ENCODE results near the gene RPL22.

RPL22 gene

DNA sequence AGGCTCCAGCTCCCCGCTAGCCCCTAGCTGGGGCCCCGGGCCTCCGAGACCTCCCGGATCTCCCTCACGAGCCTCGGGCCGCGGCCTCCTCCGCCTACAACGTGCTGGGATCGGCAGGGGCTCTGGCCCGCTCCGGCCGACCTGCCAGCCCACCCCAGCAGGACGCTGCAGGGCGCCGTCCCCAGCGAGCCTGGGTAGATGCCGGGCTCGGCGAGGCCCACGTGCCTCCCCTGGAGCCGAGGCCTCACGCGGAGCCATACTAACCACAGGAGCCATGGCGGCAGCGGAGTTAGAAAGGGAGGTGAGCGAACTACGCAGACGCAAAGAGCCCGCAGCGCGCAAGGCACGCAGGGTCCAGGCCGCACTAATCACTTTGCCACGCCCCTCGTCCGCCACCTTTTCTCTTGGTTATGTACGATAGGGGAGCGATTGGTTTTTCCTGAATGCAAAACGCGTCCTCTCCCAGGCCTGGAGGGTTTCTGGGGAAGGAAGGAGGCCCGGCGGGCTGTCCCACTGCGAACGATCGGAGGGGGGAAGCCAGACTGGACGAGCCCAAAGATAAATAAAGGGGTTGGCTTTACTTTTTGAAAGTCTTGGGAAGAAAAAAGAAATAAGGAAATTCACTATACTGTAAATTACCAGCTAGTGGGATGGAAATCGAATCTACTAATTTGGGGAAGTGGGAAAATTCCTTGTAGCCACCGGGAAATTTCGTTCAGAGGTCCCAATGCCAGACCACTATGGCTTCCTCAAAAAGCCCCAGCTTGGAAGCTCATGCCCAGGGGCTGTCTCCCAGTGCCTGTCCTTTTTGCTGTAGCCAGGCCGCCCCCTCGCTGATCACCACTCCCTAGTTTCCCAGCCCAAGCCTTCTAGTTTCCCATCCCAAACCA, at the start of gene RPL22:
TSS of gene RPL22 (minus strand) at position 298 of the 890 bp plus-strand sequence. CDS start at position 276, 22 bp downstream.
- CTCF ChIA-PET, result no interaction called here
- Mint-ChIP-seq H3K27me3 (peaks cover 11% of the 10 kb centered on the region), H3K4me1 (peaks cover 46% of the 10 kb centered on the region), H3K36me3 (peaks cover 25% of the 10 kb centered on the region), H3K4me3 (peak within 1 kb of the TSS; percentile 76), H3K9me3 (no peaks in the 10 kb centered on the region), H3K27ac (peak within 1 kb of the TSS; percentile 64)
- DNase-seq, result peak; percentile 99

DNA sequence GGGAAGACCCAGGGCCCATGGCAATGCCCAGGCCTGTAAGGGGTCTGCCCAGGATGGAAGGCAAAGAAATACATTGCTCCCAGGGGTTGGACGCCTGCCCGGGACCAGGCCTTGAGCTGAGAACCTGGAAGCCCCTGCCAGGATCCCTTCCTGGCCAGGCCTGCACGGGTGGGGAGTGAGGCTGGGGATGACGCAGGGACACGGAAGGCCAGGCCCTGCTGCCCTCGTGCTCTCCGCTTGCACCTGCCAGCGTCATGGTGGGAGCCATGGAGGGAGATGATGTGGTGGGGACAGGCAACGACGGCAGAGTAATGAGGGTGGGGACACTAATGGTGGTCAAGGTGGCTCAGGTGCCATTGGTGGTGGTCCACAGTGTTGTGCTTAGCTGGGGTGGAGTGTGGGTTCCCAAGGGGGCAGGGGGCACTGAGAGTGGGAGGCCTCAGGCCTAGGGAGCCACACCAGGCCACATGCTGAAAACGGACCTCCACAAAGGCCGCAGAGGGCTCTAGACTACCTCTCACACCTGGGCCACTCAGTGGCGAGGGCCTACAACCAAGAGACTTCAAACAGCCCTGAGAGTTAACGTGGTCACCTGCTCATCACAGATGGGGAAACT, 48.9 kb upstream of the RPL22 start:
- Mint-ChIP-seq H3K4me1 (peaks cover 19% of the 10 kb centered on the region), H3K36me3 (no peaks in the 10 kb centered on the region), H3K9me3 (no peaks in the 10 kb centered on the region), H3K27ac (no peak overlapping the region), H3K27me3 (peaks cover 94% of the 10 kb centered on the region), H3K4me3 (no peak overlapping the region)
- no peak for DNase-seq
- CTCF ChIA-PET, result interaction anchor here (1.3 to 3.9 kb wide), 11 partner anchors 10 to 190 kb away, joined by 4 to 37 read pairs (median 13); partner anchors contain the start of gene HES2

DNA sequence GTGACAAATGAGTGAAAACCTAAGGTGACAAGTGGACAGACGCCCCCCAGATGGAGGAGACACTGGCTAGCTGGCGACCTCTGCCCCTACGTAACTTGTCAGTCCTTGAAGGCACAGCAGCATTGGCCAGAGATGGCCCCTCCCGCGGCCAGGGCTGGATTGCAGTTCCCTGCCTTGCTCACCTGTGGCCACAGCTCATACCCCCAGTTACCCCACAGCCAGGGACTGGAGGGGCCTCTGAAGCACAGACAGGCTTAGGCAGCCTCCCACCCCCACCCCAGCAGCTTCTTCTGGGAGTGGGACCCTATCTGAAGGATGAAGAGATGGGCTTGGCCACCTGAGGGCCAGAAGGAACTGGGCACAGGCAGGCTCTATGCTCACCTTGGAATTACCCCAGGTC, 48.3 kb upstream of the RPL22 start:
- H3K4me3 Mint-ChIP-seq, result no peak overlapping the region
- H3K27me3 Mint-ChIP-seq, result peaks cover 95% of the 10 kb centered on the region
- H3K36me3 Mint-ChIP-seq, result no peaks in the 10 kb centered on the region
- CTCF ChIA-PET, result interaction anchor here (0.9 to 3.9 kb wide), 22 partner anchors 8 to 241 kb away, joined by 3 to 37 read pairs (median 6); partner anchors contain the start of gene HES2
- DNase-seq, result no peak
- no peaks in the 10 kb centered on the region for H3K9me3 Mint-ChIP-seq
- H3K27ac Mint-ChIP-seq, result no peak overlapping the region
- H3K4me1 Mint-ChIP-seq, result peaks cover 19% of the 10 kb centered on the region

DNA sequence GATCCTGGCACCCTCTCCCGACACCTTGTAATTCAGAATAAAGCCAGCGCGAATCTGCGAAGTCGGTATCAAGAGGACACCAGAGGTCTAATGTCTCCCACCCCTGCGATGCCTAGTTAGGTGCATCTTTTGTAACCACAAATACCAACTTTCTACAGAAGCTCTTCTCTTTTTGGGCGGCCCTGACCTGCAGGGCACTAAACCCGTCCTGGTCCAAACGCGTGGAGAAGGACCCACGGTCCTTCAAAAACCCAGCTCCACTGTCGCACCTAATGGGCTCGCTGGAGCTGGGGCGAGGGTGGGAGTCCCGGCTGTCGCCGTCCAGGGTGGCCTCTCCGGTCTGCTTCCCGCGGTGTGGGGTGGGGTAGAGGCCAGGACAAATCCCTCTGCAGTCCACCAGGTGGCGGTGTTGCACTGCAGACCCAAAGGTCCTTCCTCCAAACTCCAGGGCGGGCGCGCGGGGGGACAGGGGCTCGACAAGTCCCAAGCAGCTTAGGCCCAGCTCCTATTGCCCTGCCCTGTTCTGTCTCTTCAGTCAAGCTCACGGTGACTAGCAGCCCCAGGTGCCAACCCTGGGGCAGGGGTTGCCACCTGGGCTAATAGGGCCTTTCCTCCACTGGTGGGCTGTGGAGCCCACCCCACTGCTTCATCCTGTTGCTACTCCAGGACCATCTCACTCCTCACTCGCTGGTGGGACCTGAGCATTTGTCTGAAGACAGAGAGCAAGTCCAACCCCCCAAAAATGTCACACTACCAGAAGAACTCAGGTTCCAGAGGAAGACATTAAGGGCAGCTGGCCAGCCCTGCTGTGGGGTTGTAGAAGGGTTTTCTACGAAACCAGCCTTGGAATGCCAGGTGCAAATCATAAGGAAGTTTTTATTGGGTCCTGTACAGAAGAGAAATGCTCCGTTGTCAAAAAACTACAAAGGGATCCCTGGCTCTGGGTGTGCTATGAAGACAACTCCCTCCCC, 47.4 kb upstream of the RPL22 start:
- no peaks in the 10 kb centered on the region for H3K9me3 Mint-ChIP-seq
- CTCF ChIA-PET, result interaction anchor here (0.7 to 3.9 kb wide), 34 partner anchors 9 to 333 kb away, joined by 3 to 37 read pairs (median 4); partner anchors contain the start of genes ACOT7 and HES2
- H3K4me1 Mint-ChIP-seq, result peaks cover 19% of the 10 kb centered on the region
- peak; percentile 87 for DNase-seq
- H3K27me3 Mint-ChIP-seq, result peaks cover 92% of the 10 kb centered on the region
- H3K4me3 Mint-ChIP-seq, result peak overlapping the region; percentile 55
- H3K27ac Mint-ChIP-seq, result no peak overlapping the region
- no peaks in the 10 kb centered on the region for H3K36me3 Mint-ChIP-seq

DNA sequence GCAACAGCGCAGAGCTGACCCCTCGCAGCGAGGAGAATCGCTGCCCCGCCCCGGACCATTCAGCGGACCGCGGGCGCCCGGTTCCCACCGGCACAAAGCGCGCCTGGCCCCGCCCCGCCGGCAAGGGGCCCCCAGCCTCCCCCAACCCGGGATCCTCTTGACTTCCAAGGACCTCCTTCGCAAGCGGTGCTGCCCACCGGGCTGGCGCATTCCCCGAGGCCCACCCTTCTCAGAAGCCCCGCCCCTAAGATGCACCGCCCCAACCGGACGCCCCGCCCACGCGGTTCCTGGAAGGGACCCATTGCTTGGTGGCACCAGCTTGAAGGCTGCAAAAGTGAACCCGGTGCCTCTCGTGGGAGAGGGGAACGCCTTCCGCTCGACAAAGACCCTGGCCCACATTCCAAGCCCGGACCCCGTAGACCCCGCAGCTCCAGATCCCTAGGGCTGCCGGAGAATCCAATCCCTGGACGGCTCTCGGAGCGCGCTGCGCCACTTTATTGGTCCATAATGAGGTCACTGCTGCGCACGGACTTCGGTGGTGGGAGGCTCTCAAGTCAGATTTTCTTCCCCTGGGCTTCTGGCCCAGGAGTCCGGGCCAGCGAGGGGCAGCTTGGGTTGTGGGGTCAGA, 46.6 kb upstream of the RPL22 start:
- H3K27me3 Mint-ChIP-seq, result peaks cover 92% of the 10 kb centered on the region
- H3K4me3 Mint-ChIP-seq, result peak overlapping the region; percentile 55
- peaks cover 26% of the 10 kb centered on the region for H3K4me1 Mint-ChIP-seq
- H3K27ac Mint-ChIP-seq, result no peak overlapping the region
- no peaks in the 10 kb centered on the region for H3K36me3 Mint-ChIP-seq
- H3K9me3 Mint-ChIP-seq, result no peaks in the 10 kb centered on the region
- DNase-seq, result peak; percentile 76
- CTCF ChIA-PET, result interaction anchor here (0.7 to 3.9 kb wide), 22 partner anchors 9 to 334 kb away, joined by 3 to 37 read pairs (median 6); partner anchors contain the start of genes ACOT7 and HES2

DNA sequence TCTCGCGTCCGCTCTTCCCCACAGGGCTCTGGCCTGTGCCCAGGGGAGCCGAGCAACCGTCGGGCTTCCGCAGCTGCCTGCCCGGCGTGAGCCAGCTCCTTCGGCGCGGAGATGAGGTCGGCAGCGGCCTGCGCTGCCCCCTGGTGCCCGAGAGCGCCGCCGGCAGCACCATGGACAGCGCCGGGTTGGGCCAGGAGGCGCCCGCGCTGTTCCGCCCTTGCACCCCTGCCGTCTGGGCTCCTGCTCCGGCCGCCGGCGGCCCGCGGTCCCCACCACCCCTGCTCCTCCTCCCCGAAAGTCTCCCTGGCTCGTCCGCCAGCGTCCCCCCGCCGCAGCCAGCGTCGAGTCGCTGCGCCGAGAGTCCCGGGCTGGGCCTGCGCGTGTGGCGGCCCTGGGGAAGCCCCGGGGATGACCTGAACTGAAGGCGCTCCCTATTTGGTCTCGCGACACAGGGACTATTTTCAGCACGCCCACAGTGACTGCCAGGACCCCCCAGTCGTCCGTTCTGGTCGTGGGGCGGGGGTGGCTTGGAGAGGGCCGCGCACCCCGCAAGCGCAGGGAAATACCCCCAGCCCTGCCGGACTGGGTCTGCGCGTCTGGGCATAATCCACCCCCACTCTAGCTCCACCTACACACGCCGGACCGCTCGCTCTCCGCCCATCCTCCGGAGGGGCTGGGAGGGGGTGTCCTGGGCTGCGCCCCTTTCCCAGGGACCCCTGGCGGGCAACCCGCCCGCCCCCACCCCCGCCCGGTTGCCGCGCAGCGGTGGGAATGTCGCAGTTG, 45.9 kb upstream of the RPL22 start:
- H3K27ac Mint-ChIP-seq, result no peak overlapping the region

DNA sequence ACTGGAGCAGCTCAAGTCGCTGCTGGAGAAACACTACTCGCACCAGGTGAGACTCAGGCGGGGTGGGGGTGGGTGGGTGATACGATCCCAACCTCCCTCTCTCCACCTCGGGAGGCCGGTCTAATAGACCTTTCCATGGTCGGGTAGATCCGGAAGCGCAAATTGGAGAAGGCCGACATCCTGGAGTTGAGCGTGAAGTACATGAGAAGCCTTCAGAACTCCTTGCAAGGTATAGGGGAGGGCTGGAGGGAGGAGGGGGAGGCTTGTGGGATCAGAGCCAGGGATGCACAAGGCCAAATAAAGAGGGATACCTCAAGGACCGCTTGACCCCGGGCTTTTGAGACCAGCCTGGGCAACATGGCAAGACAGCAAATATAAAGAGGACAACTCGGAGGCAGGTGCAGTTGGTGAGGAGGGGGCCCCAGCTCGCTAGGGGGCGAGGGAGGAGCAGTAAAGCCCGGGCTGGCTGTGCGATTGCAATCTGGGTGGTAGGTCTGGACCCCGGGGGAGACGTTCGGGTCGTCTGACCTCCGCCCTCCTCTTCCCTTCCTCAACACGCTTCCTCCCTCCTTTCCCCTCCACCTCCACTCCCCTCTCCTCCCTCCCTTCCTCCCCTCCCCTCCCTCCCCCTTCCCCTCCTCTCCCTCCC, 45.1 kb upstream of the RPL22 start:
- Mint-ChIP-seq H3K4me1 (peaks cover 26% of the 10 kb centered on the region), H3K4me3 (no peak overlapping the region)

More for the DNA sequence above, 45.9 kb upstream of the RPL22 start:
- Mint-ChIP-seq H3K4me1 (peaks cover 26% of the 10 kb centered on the region), H3K9me3 (no peaks in the 10 kb centered on the region), H3K36me3 (no peaks in the 10 kb centered on the region), H3K4me3 (no peak overlapping the region), H3K27me3 (peaks cover 92% of the 10 kb centered on the region)
- peak; percentile 87 for DNase-seq
- CTCF ChIA-PET, result interaction anchor here (0.6 to 3.9 kb wide), 14 partner anchors 8 to 735 kb away, joined by 3 to 37 read pairs (median 7); partner anchors contain the start of gene HES2

DNA sequence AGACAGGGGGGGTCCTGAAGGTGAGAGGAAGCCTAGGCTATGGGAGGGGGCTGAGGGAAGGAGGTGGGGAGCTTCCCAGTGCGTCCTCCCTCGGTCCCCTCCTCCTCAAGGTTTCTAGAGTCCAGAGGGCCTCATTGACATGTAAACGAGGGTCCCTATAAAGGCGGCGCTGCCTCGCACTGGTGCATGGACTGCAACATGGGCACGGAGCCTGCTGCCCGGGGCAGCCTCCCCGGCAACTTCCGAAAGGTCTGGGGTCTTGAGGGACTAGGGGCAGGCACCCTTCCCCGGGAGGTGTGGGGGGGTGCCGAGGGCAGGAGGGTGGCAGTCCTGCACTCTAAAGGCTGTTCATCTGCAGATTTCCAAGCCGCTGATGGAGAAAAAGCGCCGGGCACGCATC, 44.6 kb upstream of the RPL22 start, which contains the start of gene HES3:
TSS of gene HES3 (plus strand) at position 187 of the 400 bp plus-strand sequence. CDS start at position 374, 187 bp downstream.
- CTCF ChIA-PET, result interaction anchor here (1.1 to 1.5 kb wide), 3 partner anchors 38 to 734 kb away, joined by 3 to 4 read pairs (median 3); partner anchors contain the start of gene RNF207
- no peaks in the 10 kb centered on the region for H3K36me3 Mint-ChIP-seq
- H3K27ac Mint-ChIP-seq, result no peak within 1 kb of the TSS
- peaks cover 27% of the 10 kb centered on the region for H3K4me1 Mint-ChIP-seq
- no peak for DNase-seq
- peaks cover 97% of the 10 kb centered on the region for H3K27me3 Mint-ChIP-seq
- H3K4me3 Mint-ChIP-seq, result no peak within 1 kb of the TSS
- no peaks in the 10 kb centered on the region for H3K9me3 Mint-ChIP-seq

More for the DNA sequence above, 45.1 kb upstream of the RPL22 start:
- Mint-ChIP-seq H3K36me3 (no peaks in the 10 kb centered on the region), H3K27ac (no peak overlapping the region), H3K9me3 (no peaks in the 10 kb centered on the region), H3K27me3 (peaks cover 94% of the 10 kb centered on the region)
- CTCF ChIA-PET, result interaction anchor here (0.6 to 1.6 kb wide), 6 partner anchors 30 to 735 kb away, joined by 3 to 6 read pairs (median 4); no protein-coding TSS in a partner anchor
- no peak for DNase-seq

DNA sequence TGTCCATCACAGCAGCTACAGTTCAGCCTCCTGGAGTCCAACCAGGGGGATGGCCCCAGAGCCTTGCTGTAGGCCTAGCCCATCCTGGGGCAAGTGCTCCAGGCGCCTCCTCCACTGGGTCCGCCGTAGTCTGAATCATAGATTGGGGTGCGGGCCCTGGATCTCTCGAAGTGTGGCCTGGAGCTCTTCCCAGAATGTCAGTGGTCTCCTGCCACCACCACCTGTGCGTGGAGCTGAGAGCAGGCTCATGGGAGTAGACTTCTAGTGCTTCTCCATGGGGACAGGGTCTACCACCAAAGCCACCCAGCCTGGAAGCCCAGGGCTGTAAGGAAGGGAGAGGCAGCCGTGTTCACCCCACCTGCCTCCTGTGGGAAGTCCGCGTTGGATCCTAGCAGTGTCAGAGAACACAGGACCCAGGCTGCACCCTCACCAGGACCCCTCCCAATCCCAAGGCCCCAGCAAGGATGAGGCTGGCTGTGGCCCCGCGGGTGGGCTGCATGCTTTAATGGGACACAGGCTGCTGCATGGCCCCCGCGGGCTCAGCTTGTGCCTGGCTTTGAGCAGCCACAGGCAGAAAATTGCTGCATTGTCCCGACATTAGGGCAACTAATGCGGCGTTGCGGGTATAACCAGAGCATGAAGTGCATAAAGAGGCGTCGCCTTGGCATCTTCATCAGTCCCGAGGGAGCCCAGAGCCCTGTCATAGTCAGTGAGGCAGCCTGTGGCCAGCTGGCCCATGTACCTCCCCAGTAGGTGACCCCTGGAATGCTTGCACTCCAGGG, 43.8 kb upstream of the RPL22 start:
- H3K4me1 Mint-ChIP-seq, result peaks cover 26% of the 10 kb centered on the region
- CTCF ChIA-PET, result interaction anchor here (1.0 to 1.7 kb wide), 4 partner anchors 37 to 194 kb away, joined by 3 to 4 read pairs (median 3); partner anchors contain the start of gene RNF207
- peaks cover 97% of the 10 kb centered on the region for H3K27me3 Mint-ChIP-seq
- H3K27ac Mint-ChIP-seq, result no peak overlapping the region
- no peak overlapping the region for H3K4me3 Mint-ChIP-seq
- DNase-seq, result no peak
- no peaks in the 10 kb centered on the region for H3K9me3 Mint-ChIP-seq
- no peaks in the 10 kb centered on the region for H3K36me3 Mint-ChIP-seq

DNA sequence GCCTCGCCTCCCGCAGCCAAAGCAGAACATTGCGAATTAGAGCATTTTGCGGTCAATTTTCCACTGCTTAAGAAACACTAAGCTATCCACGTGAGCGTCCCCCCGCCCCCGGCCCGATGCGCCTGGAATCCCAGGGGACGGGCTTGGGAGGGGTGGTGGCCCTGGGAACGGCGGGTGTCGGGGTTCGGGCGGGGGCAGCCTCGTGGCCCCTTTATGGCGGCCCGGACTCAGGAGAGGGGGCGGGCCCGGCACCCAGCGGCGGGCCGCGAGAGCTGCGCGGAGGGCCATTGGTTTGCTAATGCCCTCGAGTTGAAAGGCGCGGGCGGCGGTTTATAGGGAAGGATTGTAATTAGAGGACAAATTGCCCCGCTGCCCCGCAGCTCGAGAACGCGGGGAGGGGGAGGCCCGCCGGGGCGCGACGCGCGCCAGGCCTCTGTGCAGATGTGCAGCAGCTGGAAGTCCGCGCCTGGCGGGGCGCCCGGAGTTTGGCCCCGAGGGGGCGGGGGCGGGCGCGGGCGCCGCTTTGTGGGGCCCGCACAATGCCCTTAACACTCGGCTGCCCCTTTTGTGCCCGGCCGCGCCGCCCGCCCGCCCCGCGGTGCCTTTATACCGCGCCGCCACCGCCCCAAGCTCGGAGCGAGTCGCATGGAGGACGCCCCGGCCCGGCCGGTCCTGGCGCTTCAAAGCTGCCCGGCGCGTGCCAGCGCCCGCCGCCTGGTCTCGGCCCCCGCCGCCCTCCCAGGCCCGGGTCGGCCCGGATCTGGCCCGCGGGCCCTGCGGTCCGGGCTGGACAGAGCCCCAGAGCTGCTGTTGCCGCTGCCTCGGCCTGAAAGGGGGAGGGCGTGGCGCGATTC, 42.7 kb upstream of the RPL22 start:
- Mint-ChIP-seq H3K36me3 (no peaks in the 10 kb centered on the region), H3K27me3 (peaks cover 93% of the 10 kb centered on the region), H3K9me3 (no peaks in the 10 kb centered on the region), H3K4me3 (no peak overlapping the region), H3K27ac (no peak overlapping the region), H3K4me1 (peaks cover 24% of the 10 kb centered on the region)
- no peak for DNase-seq
- CTCF ChIA-PET, result interaction anchor here (1.0 to 1.7 kb wide), 4 partner anchors 36 to 196 kb away, joined by 3 to 4 read pairs (median 3); partner anchors contain the start of gene RNF207
